Body of pancreas (tissue), 4 donors: ENCODE data around the gene GALE. TPM values are rescaled to one million over a fixed set of nuclear protein-coding genes. Genes with fewer than 3 reads are reported as not detected.

Source experiments
- ATAC-seq: fragments of 150-250 bp; one replicate; pipeline ENCODE4 v1.9.1; 2016
- DNase-seq, 4 donors: peaks; one replicate each; pipeline ENCODE4 v3.0.0-alpha.2; 2019
- H3K27ac ChIP-seq, 4 donors: fragments of 200-600 bp; sonication (generic); 1 replicate in 3 of 4; 2 replicates in 1 of 4; pipeline versions ENCODE4 v1.5.1 to v1.6.1; 2016 to 2019; ENCODE audit warnings: mild to moderate bottlenecking in 1 of 4, mixed read lengths in 1 of 4, moderate library complexity in 1 of 4
- H3K27me3 ChIP-seq, 2 donors: fragments of 200-600 bp; sonication (generic); one replicate each; pipeline ENCODE4 v1.6.0; 2016; ENCODE audit warnings: mild to moderate bottlenecking in 1 of 2
- H3K36me3 ChIP-seq, 2 donors: fragments of 200-600 bp; sonication (generic); replicated peaks in 1 of 2; 2 replicates each; pipeline ENCODE4 v1.5.1; 2016; ENCODE audit warnings: low read depth in 2 of 2; ENCODE audit not compliant: insufficient read depth in 1 of 2
- H3K4me1 ChIP-seq: fragments of 200-600 bp; sonication (generic); one replicate; pipeline ENCODE4 v1.6.0; 2016
- H3K4me3 ChIP-seq, 2 donors: fragments of 200-600 bp; sonication (generic); 1 replicate in 1 of 2; 2 replicates in 1 of 2; pipeline ENCODE4 v1.5.1; 2016 to 2019
- H3K9me3 ChIP-seq, 3 donors: fragments of 200-600 bp; sonication (generic); 1 replicate in 2 of 3; 2 replicates in 1 of 3; pipeline ENCODE4 v1.5.1; 2016
- CTCF ChIP-seq, 7 experiments: fragments of 450-650 bp in 4 of 7; fragments of 200-600 bp in 3 of 7; sonication (generic) in 3 of 7; IDR thresholded peaks; one replicate each; pipeline ENCODE4 v1.5.1; 2016 to 2019; ENCODE audit warnings: antibody characterized with exemption in 7 of 7
- POLR2A ChIP-seq, 3 donors: fragments of 450-650 bp; IDR thresholded peaks; one replicate each; pipeline ENCODE4 v1.6.1; 2016; ENCODE audit warnings: antibody characterized with exemption in 3 of 3, mild to moderate bottlenecking in 2 of 3
- WGBS, 2 donors: methylation state at CpG; one replicate each; pipeline ENCODE4 v1.1.5; 2017; 5-methylcytosine and 5-hydroxymethylcytosine counted together
- intact Hi-C: fragments of 100-400 bp; cut with DNase I; formaldehyde crosslinking; loops from one replicate; pipeline ENCODE4 v1.15.1; 2023
- total RNA-seq, 2 donors: library from RNA; depleted of rRNA; stranded (reverse); fragments of >200 nt; gene quantifications; one replicate each; pipeline ENCODE4 v1.1.0, GENCODE V29; 2016

GALE gene
- total RNA-seq, 2 donors from 2014 or later = 29.3 to 32.7 TPM

- peaks cover 4 to 5% of the 10 kb centered on the region in 2 donors for H3K36me3 ChIP-seq
- ATAC-seq = peak; percentile 51
- peak overlapping the region in 1 of 4 donors; percentile 9 for H3K27ac ChIP-seq
Measured at GRCh38 chr1:23810818-23811540, 10.4 kb upstream of the GALE start.

GRCh38 chr1:23809751-23810171, 9.2 kb upstream of the GALE start:
- no peaks in the 10 kb centered on the region for H3K27me3 ChIP-seq
- ATAC-seq = peak; percentile 88
- intact Hi-C loops = no loop called here

More at GRCh38 chr1:23810818-23811540, 10.4 kb upstream of the GALE start:
- intact Hi-C loops = no loop called here
- no peak for TF ChIP-seq POLR2A (IDR thresholded peaks at IDR 0.05)
- peak; percentile 32 to 78 (median 50) for TF ChIP-seq CTCF (IDR thresholded peaks at IDR 0.05)
- WGBS, 2 donors = 34 to 66% methylated on average over 3 of the region's 3 CpGs
- H3K9me3 ChIP-seq = no peaks in the 10 kb centered on the region
- H3K27me3 ChIP-seq = no peaks in the 10 kb centered on the region
- H3K4me3 ChIP-seq = no peak overlapping the region
- H3K4me1 ChIP-seq = peaks cover 15% of the 10 kb centered on the region
- peak in 3 of 4 donors; percentile 48 to 63 (median 54) for DNase-seq

GRCh38 chr1:23807453-23807852, 6.9 kb upstream of the GALE start:
- intact Hi-C loops = no loop called here
- H3K4me3 ChIP-seq = no peak overlapping the region
- 72 to 74% methylated on average over 3 of the region's 3 CpGs for WGBS, 2 donors

More at GRCh38 chr1:23809751-23810171, 9.2 kb upstream of the GALE start:
- WGBS, 2 donors = 15 to 23% methylated on average over 6 of the region's 6 CpGs
- DNase-seq = peak; percentile 83 to 85 (median 84)
- peak overlapping the region; percentile 4 to 66 (median 9) for H3K27ac ChIP-seq
- H3K4me1 ChIP-seq = peaks cover 15% of the 10 kb centered on the region
- TF ChIP-seq CTCF (IDR thresholded peaks at IDR 0.05) = peak; percentile 73 to 94 (median 86)
- TF ChIP-seq POLR2A (IDR thresholded peaks at IDR 0.05) = no peak
- H3K4me3 ChIP-seq = no peak overlapping the region
- H3K9me3 ChIP-seq = no peaks in the 10 kb centered on the region
- peaks cover 0 to 5% of the 10 kb centered on the region in 2 donors for H3K36me3 ChIP-seq

GRCh38 chr1:23806280-23806679, 5.7 kb upstream of the GALE start:
- Histone ChIP-seq H3K36me3 (no peaks in the 10 kb centered on the region), H3K4me3 (no peak overlapping the region), H3K4me1 (peaks cover 23% of the 10 kb centered on the region), H3K9me3 (no peaks in the 10 kb centered on the region), H3K27ac (no peak overlapping the region), H3K27me3 (no peaks in the 10 kb centered on the region)
- no peak for TF ChIP-seq POLR2A (IDR thresholded peaks at IDR 0.05)
- ATAC-seq (no peak), DNase-seq (no peak)
- intact Hi-C loops = no loop called here
- WGBS, 2 donors = 83 to 91% methylated on average over 6 of the region's 6 CpGs

More at GRCh38 chr1:23807453-23807852, 6.9 kb upstream of the GALE start:
- H3K27ac ChIP-seq = no peak overlapping the region
- H3K9me3 ChIP-seq = no peaks in the 10 kb centered on the region
- H3K36me3 ChIP-seq = no peaks in the 10 kb centered on the region
- ATAC-seq (no peak), DNase-seq (no peak)
- H3K27me3 ChIP-seq = no peaks in the 10 kb centered on the region
- TF ChIP-seq CTCF (IDR thresholded peaks at IDR 0.05) = no peak
- TF ChIP-seq POLR2A (IDR thresholded peaks at IDR 0.05) = no peak
- peaks cover 15% of the 10 kb centered on the region for H3K4me1 ChIP-seq

- H3K36me3 ChIP-seq = no peaks in the 10 kb centered on the region
- no peak overlapping the region for H3K4me3 ChIP-seq
- 81 to 85% methylated on average over 2 of the region's 2 CpGs for WGBS, 2 donors
- peaks cover 16% of the 10 kb centered on the region for H3K4me1 ChIP-seq
- TF ChIP-seq POLR2A (IDR thresholded peaks at IDR 0.05) (no peak), CTCF (IDR thresholded peaks at IDR 0.05) (no peak)
- no peaks in the 10 kb centered on the region for H3K27me3 ChIP-seq
- DNase-seq (no peak), ATAC-seq (no peak)
- H3K9me3 ChIP-seq = no peaks in the 10 kb centered on the region
- no peak overlapping the region for H3K27ac ChIP-seq
- intact Hi-C loops = no loop called here
Measured at GRCh38 chr1:23805025-23805424, 4.5 kb upstream of the GALE start.
